ENCODE results near the gene CDT1.
A peak's percentile ranks its signal among the peaks of the same experiment; 100 is the strongest.

Gene CDT1

DNA sequence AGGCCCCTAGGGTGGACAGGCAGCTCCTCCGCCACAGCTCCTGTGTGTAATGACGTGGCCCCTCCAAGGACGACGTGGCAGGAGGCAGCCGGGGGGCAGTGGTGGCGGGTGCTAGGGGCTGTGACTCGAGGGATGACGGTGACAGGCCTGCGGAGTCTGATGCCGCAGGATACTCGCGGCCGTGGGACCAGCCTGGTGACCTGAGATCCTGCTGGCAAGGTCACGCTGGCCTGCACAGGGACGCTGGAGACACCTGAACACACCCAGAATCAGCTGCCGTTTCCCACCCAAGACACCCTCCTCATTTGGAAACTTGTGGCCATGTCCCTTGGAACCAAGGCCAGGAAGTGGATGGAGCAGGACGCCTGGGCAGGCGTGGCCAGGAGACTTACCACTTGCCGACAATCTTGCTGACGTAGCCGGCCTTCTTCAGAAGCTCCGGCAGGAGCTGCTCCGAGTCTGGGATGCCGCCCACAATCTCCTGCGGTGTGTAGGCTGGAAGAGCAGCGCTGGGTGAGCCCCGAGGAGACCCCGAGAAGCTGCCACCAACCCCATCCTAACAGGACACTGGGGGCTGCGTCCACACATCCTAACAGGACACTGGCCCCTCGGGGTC is 37.1 kb downstream of the CDT1 start:
- DNase-seq = no peak

DNA sequence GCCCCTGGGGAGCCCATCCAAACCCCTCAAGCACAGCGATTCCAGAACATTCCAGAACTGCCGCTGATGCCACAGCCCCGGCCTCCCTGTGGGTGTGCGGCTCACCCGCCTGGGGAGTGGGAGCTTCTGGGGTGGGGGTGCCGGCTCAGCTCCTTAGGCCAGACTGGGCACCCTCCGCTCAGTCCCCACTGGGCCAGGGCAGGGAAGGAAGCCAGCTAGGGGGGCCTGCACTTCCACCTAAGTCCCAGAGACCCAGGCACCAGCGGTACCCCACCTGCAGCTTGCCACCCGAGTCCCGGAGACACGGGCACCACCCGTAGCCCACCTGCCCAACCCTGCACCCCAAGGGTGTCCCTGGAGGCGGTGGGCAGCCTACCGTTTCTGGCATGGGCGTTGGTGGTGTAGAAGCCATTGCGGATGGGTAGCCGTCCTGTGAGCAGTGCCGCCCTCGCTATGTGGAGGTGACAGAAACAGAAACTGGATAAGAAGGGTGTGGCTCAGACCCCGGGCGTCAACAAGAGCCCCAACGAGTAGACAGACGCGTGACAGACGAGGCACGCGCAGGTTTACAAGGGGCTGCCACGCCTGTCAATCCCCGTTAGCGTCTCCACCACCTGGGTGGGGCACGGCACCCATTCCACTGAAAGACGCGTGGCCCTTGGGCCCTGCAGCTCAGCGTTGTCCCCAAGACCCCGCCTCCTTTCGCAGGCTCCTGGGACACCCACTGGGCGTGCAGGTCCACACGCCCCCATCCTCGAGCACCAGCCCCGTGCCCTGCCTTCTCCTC is 38.1 kb downstream of the CDT1 start:
- DNase-seq = no peak

- no peak for DNase-seq
Measured at GRCh38 chr16:88842308-88842756, 38.7 kb downstream of the CDT1 start.

GRCh38 chr16:88842806-88843205 is 39.2 kb downstream of the CDT1 start:
- DNase-seq = no peak

GRCh38 chr16:88843256-88843655 is 39.7 kb downstream of the CDT1 start:
- no peak for DNase-seq

- DNase-seq = no peak
Measured at GRCh38 chr16:88844419-88845036, 40.9 kb downstream of the CDT1 start.

GRCh38 chr16:88846088-88846487 is 42.5 kb downstream of the CDT1 start:
- DNase-seq = no peak

- DNase-seq = no peak
Measured at GRCh38 chr16:88847654-88848053, 44.1 kb downstream of the CDT1 start.

DNA sequence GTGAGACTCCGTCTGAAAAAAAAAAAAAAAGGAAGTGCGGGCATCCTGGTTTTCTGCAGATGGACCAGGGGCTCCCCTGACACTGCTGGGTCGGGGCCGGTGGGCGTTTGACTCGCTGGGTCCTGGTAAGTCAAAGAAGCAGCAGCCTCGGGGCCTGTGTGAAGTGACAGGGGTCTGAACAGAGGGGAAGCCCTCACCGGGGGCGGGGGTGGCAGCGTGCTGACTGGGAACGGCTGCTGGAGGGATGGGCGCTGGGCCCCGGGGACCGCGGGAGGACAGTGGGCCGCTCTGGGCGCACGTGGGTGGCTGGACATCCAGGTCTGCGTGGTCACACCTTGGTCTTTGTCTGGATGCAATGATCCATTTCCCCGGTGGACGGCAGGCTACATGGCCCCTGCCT is 45.0 kb downstream of the CDT1 start:
- no peak for DNase-seq

GRCh38 chr16:88850531-88851199 is 47.1 kb downstream of the CDT1 start:
- DNase-seq = no peak

DNA sequence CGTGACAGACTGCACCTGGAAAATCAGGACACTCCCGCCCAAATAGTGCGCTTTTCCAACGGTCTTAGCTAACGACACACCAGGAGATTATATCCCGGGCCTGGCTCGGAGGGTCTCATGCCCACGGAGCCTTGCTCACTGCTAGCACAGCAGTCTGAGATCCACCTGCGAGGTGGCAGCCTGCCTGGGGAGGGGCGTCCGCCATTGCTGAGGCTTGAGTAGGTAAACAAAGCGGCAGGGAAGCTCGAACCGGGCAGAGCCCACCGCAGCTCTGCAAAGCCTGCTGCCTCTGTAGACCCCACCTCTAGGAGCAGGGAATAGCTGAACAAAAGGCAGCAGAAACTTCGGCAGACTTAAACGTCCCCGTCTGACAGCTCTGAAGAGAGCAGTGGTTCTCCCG is 48.0 kb downstream of the CDT1 start:
- DNase-seq = no peak

GRCh38 chr16:88853325-88853941 is 49.8 kb downstream of the CDT1 start:
- DNase-seq = peak in 1 of 2 donors; percentile 30

DNA sequence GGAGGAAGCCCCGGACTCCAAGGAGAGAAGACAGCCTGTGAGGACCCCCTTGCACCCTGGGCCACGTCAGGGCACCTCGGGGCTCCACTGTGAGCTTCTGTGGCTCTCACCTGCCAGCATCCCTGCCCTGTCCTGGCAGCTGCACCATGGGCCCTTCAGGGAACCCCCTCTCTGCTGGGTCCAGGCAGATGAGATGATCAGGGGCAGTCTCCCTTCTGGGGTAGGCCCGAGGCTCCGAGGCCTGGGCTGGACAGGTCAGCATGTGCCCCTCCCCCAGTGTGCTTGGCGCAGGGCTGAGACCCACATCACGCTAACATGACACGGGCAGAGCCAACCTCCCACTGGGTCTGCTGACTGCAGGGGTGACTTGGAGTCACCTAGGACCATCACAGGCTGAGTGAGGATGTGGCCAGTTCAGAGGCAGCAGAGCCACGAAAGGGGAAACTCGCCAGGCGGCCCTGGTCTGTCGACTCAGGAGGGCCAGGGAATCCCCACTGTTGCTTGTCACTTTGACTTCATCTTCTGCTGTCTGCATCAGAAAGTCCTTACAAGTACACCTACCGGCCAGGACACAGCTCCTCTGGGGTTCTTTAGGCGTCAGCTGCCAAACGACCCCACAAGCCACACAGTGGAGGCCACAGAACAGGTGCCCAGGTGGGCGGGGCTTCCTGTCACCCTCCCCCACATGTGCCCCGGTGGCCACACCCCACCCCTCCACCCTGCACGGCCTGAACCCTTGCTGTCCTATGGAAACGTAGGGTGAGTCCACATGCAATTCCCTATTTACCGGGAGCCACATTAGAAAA is 50.9 kb downstream of the CDT1 start:
- DNase-seq = peak; percentile 22 to 63

- DNase-seq = no peak
Measured at GRCh38 chr16:88855176-88855575, 51.6 kb downstream of the CDT1 start.

DNA sequence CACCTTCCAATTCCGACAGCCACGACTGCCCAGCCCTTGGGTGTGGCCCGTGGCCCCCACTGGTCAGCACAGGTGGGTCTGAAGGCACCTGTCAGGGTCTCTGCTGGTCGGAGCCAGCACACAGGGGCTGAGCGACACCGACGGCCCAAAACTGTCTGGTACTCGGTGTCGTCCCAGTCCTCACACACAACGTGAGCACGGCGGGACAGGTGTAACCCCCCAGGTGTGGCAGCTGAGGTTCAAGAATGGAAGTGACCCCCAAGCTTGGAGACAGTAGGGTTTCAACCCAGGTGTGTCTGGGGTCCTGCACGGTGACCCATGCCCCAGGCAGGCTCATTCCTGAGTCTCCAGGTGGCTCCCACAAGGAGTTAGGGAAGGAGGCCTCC is 52.1 kb downstream of the CDT1 start:
- no peak for DNase-seq

- DNase-seq = peak in 1 of 2 donors; percentile 12
Measured at GRCh38 chr16:88856122-88856827, 52.7 kb downstream of the CDT1 start.

- DNase-seq = peak; percentile 97 to 98
Measured at GRCh38 chr16:88856828-88857727, 53.5 kb downstream of the CDT1 start, which contains the start of the genes GALNS and TRAPPC2L. GALNS (minus strand) TSS chr16:88856947; CDS start chr16:88856877, 70 bp downstream. TRAPPC2L (plus strand) TSS chr16:88857127; CDS start chr16:88857151, 24 bp downstream.

DNA sequence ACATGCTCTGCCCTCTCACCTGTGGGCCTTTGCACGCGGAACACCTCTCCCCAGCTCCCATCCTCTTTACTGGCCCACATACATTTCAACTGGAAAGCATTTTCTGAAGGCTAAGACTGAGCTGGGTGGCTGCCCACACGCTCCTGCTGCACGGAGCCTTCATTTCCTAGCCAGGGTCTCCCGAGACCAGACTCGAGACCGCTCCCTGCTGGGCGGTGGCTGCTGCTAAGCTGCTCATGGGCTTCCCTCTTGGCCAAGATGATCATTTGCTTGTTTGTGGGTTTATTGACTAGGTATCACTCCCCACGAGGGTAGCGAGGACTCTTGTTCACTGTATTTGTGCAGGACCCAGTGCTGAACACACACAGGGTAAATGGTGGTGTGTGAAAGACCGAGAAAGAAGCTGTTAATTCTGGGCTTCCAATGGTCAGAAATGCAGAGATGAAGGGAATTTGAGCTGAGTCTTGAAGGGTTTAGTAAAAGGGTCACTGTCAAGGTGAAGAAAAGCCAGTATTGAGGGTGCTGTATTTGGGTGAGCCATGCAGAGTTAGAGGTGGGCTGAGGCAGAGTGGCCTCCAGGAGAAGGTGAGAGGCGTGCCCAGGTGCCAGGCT is 54.2 kb downstream of the CDT1 start:
- DNase-seq = peak; percentile 76 to 78
